WTC11 (cell line): ENCODE measurements around the gene ZBTB34. TPM values are rescaled to one million over a fixed set of nuclear protein-coding genes. Genes with fewer than 3 reads are reported as not detected.

Experiments
- ATAC-seq: fragments of 200-7000 bp; cut with Tn5 transposase; 2 replicates; pipeline ENCODE4 v1.10.0; 2021; ENCODE audit warnings: mild to moderate bottlenecking, moderate library complexity
- CTCF ChIA-PET: fragments of 300-600 bp; sonication (Branson Sonifier 250); formaldehyde crosslinking; loops from one replicate; lab custom pipeline; 2021; ENCODE audit warnings: antibody characterized with exemption; lab: Charles Lee
- POLR2A ChIA-PET: fragments of 350-600 bp; sonication (Branson Sonifier 250); formaldehyde crosslinking; loops from one replicate; lab custom pipeline; 2021; ENCODE audit warnings: antibody characterized with exemption; lab: Charles Lee
- DNase-seq: peaks from one replicate; pipeline ENCODE4 v3.0.0; 2021; ENCODE audit warnings: low spot score
- H3K27ac Mint-ChIP-seq: 2 replicates; pipeline ENCODE4 v1.8.0; 2021; ENCODE audit warnings: mixed read lengths
- H3K27me3 Mint-ChIP-seq: 2 replicates; pipeline ENCODE4 v1.8.0; 2021; ENCODE audit warnings: low read depth, mild to moderate bottlenecking, moderate library complexity, mixed read lengths
- H3K36me3 Mint-ChIP-seq: 2 replicates; pipeline ENCODE4 v1.8.0; 2021; ENCODE audit warnings: mixed read lengths
- H3K4me1 Mint-ChIP-seq: 2 replicates; pipeline ENCODE4 v1.8.0; 2022; ENCODE audit warnings: mixed read lengths
- H3K4me3 Mint-ChIP-seq: 2 replicates; pipeline ENCODE4 v1.8.0; 2021; ENCODE audit warnings: mild to moderate bottlenecking, moderate library complexity, mixed read lengths
- H3K9me3 Mint-ChIP-seq: 2 replicates; pipeline ENCODE4 v1.8.0; 2021; ENCODE audit warnings: mixed read lengths
- E2F4 ChIP-seq: sonication (generic); formaldehyde crosslinking; IDR thresholded peaks from 2 replicates; pipeline ENCODE4 v1.8.1; 2022; ENCODE audit warnings: low read depth, mild to moderate bottlenecking, moderate library complexity, missing genetic modification reagents, borderline replicate concordance
- FOXP1 ChIP-seq: sonication (generic); formaldehyde crosslinking; IDR thresholded peaks from 2 replicates; pipeline ENCODE4 v1.8.0; 2022; ENCODE audit warnings: missing genetic modification reagents, mild to moderate bottlenecking, moderate library complexity, borderline replicate concordance
- FOXP4 ChIP-seq: sonication (generic); formaldehyde crosslinking; IDR thresholded peaks from 2 replicates; pipeline ENCODE4 v1.8.0; 2022; ENCODE audit warnings: mild to moderate bottlenecking, missing genetic modification reagents
- HMGA2 ChIP-seq: fragments of 250-450 bp; sonication (Bioruptor Pico); IDR thresholded peaks from 2 replicates; pipeline ENCODE4 v1.4.0; 2021; ENCODE audit warnings: mild to moderate bottlenecking, moderate library complexity
- IRF1 ChIP-seq: sonication (generic); formaldehyde crosslinking; IDR thresholded peaks from 2 replicates; pipeline ENCODE4 v1.8.0; 2023; ENCODE audit warnings: missing genetic modification reagents
- JUN ChIP-seq: sonication (generic); formaldehyde crosslinking; IDR thresholded peaks from 2 replicates; pipeline ENCODE4 v1.8.0; 2023; ENCODE audit warnings: mild to moderate bottlenecking, missing genetic modification reagents
- MLX ChIP-seq: sonication (generic); formaldehyde crosslinking; IDR thresholded peaks from 2 replicates; pipeline ENCODE4 v1.8.1; 2023; ENCODE audit warnings: mild to moderate bottlenecking, missing genetic modification reagents, moderate library complexity
- NFYB ChIP-seq: sonication (generic); formaldehyde crosslinking; conservative IDR thresholded peaks from 2 replicates; pipeline ENCODE4 v1.8.0; 2022; ENCODE audit warnings: low read depth, missing genetic modification reagents
- PRDM15 ChIP-seq: sonication (generic); formaldehyde crosslinking; IDR thresholded peaks from 2 replicates; pipeline ENCODE4 v1.8.0; 2022; ENCODE audit warnings: missing genetic modification reagents
- RELA ChIP-seq: sonication (generic); formaldehyde crosslinking; IDR thresholded peaks from 2 replicates; pipeline ENCODE4 v1.8.1; 2022; ENCODE audit warnings: missing genetic modification reagents, mild to moderate bottlenecking, borderline replicate concordance
- SP1 ChIP-seq: sonication (generic); formaldehyde crosslinking; conservative IDR thresholded peaks from 2 replicates; pipeline ENCODE4 v1.8.1; 2022; ENCODE audit warnings: missing genetic modification reagents
- TCF7 ChIP-seq: sonication (generic); formaldehyde crosslinking; IDR thresholded peaks from 2 replicates; pipeline ENCODE4 v1.8.0; 2022; ENCODE audit warnings: mild to moderate bottlenecking, low read depth, missing genetic modification reagents, moderate library complexity
- TP53 ChIP-seq: sonication (generic); formaldehyde crosslinking; IDR thresholded peaks from 2 replicates; pipeline ENCODE4 v1.8.1; 2023; ENCODE audit warnings: mild to moderate bottlenecking, missing genetic modification reagents
- USF1 ChIP-seq: sonication (generic); formaldehyde crosslinking; IDR thresholded peaks from 2 replicates; pipeline ENCODE4 v1.8.0; 2022; ENCODE audit warnings: mild to moderate bottlenecking, missing genetic modification reagents
- ZNF219 ChIP-seq: sonication (generic); formaldehyde crosslinking; IDR thresholded peaks from 2 replicates; pipeline ENCODE4 v1.8.0; 2023; ENCODE audit warnings: missing genetic modification reagents, mild to moderate bottlenecking, borderline replicate concordance
- ZNF416 ChIP-seq: fragments of 250-450 bp; sonication (Bioruptor Pico); IDR thresholded peaks from 2 replicates; pipeline ENCODE4 v1.9.0; 2021; ENCODE audit warnings: mild to moderate bottlenecking, inconsistent platforms
- total RNA-seq: library from RNA; stranded (reverse); gene quantifications from 3 replicates; pipeline ENCODE4 v1.2.3, GENCODE V29; 2021
- TF ChIP-seq, protein P1 (sequence below): sonication (generic); formaldehyde crosslinking; conservative IDR thresholded peaks from 2 replicates; pipeline ENCODE4 v1.8.1; 2023; ENCODE audit warnings: mild to moderate bottlenecking, low read depth, missing genetic modification reagents, moderate library complexity

ZBTB34 gene
- total RNA-seq, 1 experiment from 2014 or later = 18.4 TPM

DNA sequence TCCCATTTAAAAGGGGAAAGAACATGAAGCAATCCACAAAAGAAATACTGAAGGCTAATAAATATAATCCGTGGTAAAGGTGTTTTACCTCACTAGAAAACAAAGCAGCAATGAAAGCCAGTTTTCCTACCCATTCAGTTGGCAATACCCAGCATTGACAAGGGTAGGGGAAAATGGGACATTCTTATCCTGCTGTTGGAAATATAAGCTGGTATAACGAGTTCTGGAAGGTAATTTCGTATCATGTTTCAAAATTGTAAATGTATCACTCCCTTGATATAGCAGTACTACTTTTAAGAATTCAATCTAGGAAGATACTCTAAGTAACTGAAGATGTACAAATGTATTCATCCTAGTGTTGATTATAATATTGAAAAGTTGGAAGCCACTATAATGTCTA lies 31.2 kb downstream of the ZBTB34 start:
- POLR2A ChIA-PET = no interaction called here
- H3K9me3 Mint-ChIP-seq = no peaks in the 10 kb centered on the region
- H3K4me1 Mint-ChIP-seq = peaks cover under 1% of the 10 kb centered on the region
- TF ChIP-seq MLX (no peak), TCF7 (CRISPR knock-in tag) (no peak), RELA (CRISPR knock-in tag) (no peak), E2F4 (CRISPR knock-in tag) (no peak), HMGA2 (CRISPR knock-in tag) (no peak), PRDM15 (no peak), SP1 (CRISPR knock-in tag) (no peak), USF1 (CRISPR knock-in tag) (no peak), TP53 (CRISPR knock-in tag) (no peak), ZNF416 (CRISPR knock-in tag) (no peak), FOXP1 (no peak), FOXP4 (CRISPR knock-in tag) (no peak), JUN (CRISPR knock-in tag) (no peak), NFYB (no peak), ZNF219 (CRISPR knock-in tag) (no peak), IRF1 (CRISPR knock-in tag) (no peak)
- TF ChIP-seq, protein P1, sequence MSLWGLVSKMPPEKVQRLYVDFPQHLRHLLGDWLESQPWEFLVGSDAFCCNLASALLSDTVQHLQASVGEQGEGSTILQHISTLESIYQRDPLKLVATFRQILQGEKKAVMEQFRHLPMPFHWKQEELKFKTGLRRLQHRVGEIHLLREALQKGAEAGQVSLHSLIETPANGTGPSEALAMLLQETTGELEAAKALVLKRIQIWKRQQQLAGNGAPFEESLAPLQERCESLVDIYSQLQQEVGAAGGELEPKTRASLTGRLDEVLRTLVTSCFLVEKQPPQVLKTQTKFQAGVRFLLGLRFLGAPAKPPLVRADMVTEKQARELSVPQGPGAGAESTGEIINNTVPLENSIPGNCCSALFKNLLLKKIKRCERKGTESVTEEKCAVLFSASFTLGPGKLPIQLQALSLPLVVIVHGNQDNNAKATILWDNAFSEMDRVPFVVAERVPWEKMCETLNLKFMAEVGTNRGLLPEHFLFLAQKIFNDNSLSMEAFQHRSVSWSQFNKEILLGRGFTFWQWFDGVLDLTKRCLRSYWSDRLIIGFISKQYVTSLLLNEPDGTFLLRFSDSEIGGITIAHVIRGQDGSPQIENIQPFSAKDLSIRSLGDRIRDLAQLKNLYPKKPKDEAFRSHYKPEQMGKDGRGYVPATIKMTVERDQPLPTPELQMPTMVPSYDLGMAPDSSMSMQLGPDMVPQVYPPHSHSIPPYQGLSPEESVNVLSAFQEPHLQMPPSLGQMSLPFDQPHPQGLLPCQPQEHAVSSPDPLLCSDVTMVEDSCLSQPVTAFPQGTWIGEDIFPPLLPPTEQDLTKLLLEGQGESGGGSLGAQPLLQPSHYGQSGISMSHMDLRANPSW = no peak
- no peak overlapping the region for H3K27ac Mint-ChIP-seq
- no peak overlapping the region for H3K4me3 Mint-ChIP-seq
- no peaks in the 10 kb centered on the region for H3K27me3 Mint-ChIP-seq
- CTCF ChIA-PET = no interaction called here
- DNase-seq = no peak
- H3K36me3 Mint-ChIP-seq = no peaks in the 10 kb centered on the region
- no peak for ATAC-seq
